GM12875 (cell line): ENCODE measurements around the gene DNAH6.

Source experiments
- H3K4me3 ChIP-seq: one replicate; pipeline ENCODE4 v1.5.1; 2011; ENCODE audit warnings: low read depth, low read length, control low read depth
- CTCF ChIP-seq: IDR thresholded peaks from 2 replicates; pipeline ENCODE4 v1.5.1; 2011; ENCODE audit warnings: low read depth, mild to moderate bottlenecking, control low read depth, inconsistent platforms, low read length, moderate library complexity, borderline replicate concordance; ENCODE audit not compliant: insufficient read depth

DNAH6 gene

GRCh38 chr2:84792856-84793522 lies 276.7 kb downstream of the DNAH6 start:
- no peak for TF ChIP-seq CTCF

DNA sequence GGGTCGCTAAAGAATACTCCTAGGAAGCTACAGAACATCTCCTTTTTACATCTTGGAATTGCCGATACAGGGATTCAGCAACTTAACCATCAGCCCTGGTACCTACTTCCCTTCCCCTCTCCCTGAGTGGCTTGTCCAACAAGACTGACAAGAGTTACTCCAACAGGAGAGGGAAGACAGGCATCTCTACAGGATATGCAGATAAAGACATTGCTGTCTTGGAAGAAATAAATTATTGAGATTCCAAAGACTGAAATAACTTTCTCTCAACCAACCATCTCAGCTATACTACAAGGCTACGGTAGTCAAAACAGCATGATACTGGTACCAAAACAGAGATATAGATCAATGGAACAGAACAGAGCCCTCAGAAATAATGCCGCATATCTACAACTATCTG lies 277.3 kb downstream of the DNAH6 start:
- TF ChIP-seq CTCF: no peak
- H3K4me3 ChIP-seq: no peak overlapping the region

More at GRCh38 chr2:84792856-84793522, 276.7 kb downstream of the DNAH6 start:
- H3K4me3 ChIP-seq: no peak overlapping the region

DNA sequence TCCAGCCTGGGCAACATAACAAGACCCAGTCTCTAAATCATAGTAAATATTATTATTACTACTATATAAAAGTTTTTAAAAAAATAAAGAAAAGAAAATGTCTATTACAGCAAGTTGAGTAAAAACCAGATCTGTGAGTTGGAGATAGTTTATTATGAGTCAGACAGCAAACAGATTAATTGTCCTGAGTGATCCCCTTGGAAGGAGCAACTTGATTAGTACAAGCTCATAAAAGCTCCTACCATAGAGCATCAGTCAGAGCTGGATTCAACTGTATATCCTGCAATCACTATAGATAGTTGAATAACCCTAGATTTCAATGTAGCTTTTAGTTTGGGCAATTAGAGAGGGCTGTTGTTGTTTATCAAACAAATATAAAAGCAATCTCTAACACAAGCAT lies 280.5 kb downstream of the DNAH6 start:
- TF ChIP-seq CTCF: no peak
- no peak overlapping the region for H3K4me3 ChIP-seq

DNA sequence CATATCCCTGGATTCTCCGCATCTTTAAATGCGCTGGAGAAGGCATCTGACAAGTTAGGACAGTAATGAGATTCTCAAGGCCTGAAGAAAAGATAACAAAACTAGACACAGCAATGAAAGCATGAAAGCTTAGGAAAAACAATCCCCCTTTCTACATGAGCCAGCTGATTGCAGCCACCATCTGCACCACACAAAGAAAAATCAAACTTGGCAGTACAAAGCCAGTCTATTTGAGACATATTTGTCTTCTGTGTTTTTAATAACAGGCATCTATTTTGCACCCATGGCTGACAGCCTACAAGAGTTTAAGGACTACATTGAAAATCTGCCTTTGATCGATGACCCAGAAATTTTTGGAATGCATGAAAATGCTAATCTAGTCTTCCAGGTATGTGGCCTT lies 281.0 kb downstream of the DNAH6 start:
- H3K4me3 ChIP-seq: no peak overlapping the region
- no peak for TF ChIP-seq CTCF

DNA sequence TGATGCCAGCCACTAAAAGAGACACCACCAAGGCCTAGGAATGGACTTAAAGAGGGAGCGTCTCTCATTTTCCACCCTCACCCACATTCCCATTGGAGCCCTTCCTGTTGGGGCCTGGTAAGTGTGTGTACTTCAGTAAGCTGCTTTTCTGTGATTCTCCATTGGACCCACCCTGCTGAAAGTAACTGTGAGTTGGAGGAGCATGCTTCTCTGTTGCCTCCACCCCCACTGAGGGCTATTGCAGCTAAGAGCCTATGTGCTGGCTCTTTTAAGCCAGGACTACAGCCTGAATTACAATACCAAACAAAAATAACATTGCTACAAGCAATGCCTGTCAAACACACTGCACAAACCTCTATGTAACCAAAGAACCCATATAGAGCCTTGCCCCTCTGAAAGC lies 283.5 kb downstream of the DNAH6 start:
- H3K4me3 ChIP-seq: no peak overlapping the region
- TF ChIP-seq CTCF: no peak

GRCh38 chr2:84800194-84800805 lies 284.0 kb downstream of the DNAH6 start:
- no peak for TF ChIP-seq CTCF
- no peak overlapping the region for H3K4me3 ChIP-seq

GRCh38 chr2:84801811-84802210 lies 285.5 kb downstream of the DNAH6 start:
- no peak overlapping the region for H3K4me3 ChIP-seq
- no peak for TF ChIP-seq CTCF
